DMS53 (cell line): ENCODE results near the gene DND1.
"Not testable (repeated sequence)": the region's sequence is repeated elsewhere in the genome, so short reads cannot be mapped to it uniquely, and the experiment has no call there.

Source experiments
- DNase-seq: peaks from one replicate; lab custom pipeline; 2025; lab: John Stamatoyannopoulos, UW

Gene DND1

GRCh38 chr5:140673187-140673976 lies at the start of gene DND1:
Gene DND1 (minus strand): TSS chr5:140673576. CDS start chr5:140673542, 34 bp downstream.
- no peak for DNase-seq

DNA sequence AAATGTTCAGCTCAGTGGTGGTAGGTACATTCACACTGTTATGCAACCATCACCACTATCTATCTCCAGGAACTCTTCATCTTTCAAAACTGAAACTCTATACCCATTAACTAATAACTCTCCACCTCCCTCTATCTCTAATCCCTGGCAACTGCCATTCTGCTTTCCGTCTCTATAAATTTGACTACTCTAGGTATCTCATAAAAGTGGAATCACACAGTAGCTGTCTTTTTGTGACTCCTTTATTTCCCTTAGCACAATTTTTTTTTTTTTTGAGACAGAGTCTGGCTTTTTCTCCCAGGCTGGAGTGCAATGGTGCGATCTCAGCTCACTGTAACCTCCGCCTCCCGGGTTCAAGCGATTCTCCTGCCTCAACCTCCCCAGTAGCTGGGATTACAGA lies 48.0 kb upstream of the DND1 start:
- DNase-seq, result peak; percentile 18

- peak; percentile 34 for DNase-seq
Observed at GRCh38 chr5:140720738-140721137, 47.4 kb upstream of the DND1 start.

DNA sequence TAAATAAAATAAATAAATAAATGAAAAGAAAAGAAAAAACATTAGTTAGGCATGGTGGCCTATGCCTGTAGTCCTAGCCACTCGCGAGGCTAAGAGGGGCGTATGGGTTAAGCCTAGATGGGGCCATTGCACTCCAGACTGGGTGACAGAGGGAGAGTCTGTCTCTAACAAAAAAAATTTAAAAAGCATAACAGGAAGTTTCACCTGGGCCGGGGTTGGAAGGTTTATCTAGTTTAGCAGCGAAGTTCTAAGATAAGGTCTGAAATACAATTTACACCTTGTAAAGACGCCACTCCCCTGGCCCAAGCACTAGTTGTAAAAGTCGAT lies 44.9 kb upstream of the DND1 start:
- no peak for DNase-seq

DNA sequence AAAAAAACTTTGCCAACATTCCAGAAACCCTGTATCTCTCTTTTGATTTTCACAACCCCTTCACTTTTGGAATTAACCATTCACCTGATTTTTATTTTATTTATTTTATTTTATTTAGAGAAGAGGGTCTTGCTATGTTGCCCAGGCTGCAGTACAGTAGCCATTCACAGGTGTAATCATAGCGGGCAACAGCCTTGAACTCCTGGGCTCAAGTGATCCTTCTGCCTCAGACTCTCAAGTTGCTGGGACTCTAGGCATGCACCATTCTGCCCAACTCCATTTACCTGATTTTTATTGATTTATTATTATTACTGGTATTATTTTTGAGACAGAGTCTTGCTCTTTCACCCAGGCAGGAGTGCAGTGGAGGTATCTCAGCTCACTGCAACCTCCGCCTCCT lies 42.9 kb upstream of the DND1 start:
- not testable (repeated sequence) for DNase-seq

GRCh38 chr5:140713562-140714094 lies 40.3 kb upstream of the DND1 start:
- peak; percentile 32 for DNase-seq

- DNase-seq, result no peak
Observed at GRCh38 chr5:140711794-140712193, 38.4 kb upstream of the DND1 start.

DNA sequence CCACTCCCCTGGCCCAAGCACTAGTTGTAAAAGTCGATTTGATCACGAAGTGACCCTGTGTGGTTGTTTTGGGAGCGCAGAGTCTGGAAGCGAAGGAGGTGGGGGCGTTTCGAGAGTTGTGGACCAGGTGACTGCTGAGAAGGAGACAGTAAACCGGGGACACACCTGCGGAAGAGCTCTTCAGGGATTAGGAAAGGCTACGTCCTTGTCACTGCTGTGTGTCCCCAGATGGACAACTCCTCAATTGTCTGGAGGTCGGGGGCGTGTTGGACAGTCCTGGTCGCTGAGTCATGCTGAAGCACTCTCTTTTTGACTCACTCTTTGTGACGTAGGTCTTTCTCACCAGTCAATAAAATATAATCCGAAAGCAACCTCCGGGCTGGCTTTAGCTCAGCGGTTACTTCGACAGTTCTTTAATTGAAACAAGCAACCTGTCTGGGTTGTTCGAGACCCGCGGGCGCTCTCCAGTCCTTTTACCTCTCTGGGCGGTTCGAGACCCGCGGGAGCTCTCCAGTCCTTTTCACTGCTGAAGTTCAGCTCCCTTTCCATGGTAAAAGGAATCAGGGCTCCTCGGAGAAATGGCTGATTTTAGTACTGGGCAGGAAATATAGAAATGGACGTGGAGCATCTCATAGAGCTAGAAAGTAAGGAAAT lies 37.6 kb upstream of the DND1 start:
- DNase-seq, result peak; percentile 99

GRCh38 chr5:140708787-140709186 lies 35.4 kb upstream of the DND1 start:
- DNase-seq, result peak; percentile 92

DNA sequence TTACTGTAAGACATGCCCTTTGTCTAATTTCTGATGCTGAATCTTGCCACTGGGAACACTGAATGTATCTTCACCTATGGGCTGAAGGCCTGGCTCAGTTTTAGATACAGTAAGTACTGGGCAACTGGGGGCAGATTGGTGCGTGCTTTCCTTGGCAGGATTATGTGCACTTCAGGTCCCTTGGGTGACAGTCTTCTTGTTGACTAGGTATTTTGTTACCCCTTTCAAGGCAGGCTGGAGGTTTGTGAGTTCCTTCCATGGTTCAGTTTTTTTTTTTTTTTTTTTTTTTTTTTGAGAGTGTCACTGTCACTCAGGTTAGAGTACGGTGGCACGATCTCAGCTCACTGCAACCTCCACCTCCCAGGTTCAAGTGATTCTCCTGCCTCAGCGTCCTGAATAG lies 34.4 kb upstream of the DND1 start:
- no peak for DNase-seq

GRCh38 chr5:140700177-140701144 lies 27.1 kb upstream of the DND1 start, which contains the start of gene ZMAT2:
Gene ZMAT2 (plus strand): TSS chr5:140700447. CDS start chr5:140700461, 14 bp downstream.
- DNase-seq, result peak; percentile 99

GRCh38 chr5:140696891-140697492 lies 23.6 kb upstream of the DND1 start:
- DNase-seq, result no peak

DNA sequence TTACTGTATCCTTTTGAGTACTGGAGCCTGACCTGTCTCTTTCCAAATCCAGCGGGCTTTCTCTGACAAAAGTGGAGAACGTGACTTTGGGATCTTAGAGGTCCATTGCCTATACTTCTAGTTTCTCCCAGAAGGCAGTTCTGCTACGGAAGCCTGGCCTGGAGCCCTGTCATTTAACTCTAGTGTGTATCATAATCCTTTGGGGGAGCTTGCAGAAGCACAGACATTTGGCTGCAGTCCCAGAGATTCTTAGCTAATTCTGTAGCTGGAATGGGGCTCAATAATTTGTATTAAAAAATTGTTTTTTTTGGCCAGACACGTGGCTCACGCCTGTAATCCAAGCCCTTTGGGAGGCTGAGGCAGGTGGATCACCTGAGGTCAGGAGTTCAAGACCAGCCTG lies 20.9 kb upstream of the DND1 start:
- DNase-seq, result no peak

DNA sequence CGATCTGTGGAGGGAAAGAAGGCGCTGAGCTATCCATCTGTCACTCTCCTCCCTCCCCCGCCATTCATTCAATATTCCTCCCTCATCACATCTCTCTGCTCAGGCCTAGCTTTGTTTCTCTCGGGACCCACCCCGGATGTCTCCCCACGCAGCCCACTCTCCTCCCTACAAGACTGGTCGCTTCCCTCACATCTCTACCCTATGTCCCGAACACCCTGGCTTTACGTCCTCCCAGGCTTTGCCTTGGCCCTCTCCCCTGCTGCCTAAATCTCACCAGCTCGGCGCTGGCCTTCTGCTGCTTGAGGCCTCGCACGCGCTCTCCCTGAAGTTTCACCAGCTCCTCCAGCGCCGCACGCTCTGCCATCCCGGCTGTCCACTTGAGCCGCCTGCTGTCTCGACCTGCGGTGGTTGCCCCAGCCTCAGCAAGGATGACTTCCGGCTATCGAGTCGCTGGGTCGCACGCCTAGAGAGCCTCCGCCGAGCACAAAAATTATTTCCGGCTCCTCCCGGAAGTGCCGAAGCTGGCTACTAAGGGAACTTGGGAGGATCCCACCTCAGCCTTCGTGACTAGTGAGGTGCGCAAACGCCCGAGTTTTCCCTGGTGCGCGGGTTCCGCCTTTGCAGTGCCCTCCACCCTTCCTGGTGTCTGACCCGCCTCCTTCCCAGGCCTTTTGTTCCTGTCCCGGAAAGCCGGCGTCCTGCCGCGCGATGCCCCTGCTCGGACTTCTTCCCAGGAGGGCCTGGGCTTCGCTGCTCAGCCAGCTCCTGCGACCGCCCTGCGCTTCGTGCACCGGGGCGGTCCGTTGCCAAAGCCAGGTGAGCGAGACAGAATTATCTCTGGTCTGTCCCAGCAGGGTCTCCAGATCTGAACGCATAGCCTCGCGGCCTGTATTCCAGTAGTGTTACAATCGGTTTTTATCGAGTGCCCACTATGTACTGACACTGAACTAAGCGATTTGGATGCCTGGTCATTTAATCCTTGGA lies 17.9 kb upstream of the DND1 start, which contains the start of the genes HARS1 and HARS2:
HARS1 (minus strand) TSS at position 430 of the 984 bp plus-strand sequence; CDS start at position 364, 66 bp downstream.
HARS2 (plus strand) TSS at position 515 of the 984 bp plus-strand sequence; CDS start at position 709, 194 bp downstream.
- peak; percentile 99 for DNase-seq

DNA sequence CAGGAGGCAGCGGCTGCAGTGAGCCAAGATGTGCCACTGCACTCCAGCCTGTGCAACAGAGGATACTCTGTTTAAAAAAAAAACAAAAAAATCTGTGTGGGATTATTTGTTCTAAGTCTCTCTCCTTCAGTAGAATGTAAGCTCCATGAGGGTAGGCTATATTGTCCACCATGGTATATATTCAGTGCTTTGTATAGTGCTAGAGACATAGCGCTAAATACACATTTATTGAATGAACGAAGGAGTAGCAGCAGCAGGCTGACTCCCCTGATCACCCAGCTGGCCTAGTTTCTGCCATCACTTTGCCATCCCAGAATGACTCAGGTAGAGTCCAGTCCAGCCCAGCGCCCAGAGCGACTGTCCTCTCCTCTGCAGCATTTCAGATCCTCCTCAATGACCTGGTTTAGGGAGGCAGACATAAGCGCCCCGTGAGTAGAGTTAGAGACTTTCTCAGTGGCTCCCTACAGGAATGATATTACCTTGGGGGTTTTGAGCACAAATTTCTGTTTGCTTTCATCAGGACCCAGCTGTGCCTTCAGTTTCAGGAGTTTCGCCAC lies 17.1 kb upstream of the DND1 start:
- DNase-seq, result peak; percentile 63

DNA sequence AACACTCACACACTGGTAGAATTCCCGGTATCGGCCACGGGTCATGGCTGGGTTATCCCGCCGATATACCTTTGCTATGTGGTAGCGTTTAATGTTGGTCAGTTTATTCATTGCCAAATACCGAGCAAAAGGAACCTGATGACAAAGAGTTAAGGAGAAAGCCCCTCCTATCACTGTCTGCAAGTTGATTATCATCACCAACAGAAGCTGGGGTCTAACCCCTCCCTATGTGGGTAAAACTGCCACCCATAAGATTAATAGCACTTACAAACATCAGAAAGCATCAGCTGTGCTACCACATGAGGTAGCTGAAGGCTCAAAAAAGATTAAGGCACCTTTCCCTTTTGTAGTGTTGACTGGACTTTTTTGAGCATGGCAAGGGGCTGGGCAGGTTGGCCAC lies 5.6 kb upstream of the DND1 start:
- no peak for DNase-seq

DNA sequence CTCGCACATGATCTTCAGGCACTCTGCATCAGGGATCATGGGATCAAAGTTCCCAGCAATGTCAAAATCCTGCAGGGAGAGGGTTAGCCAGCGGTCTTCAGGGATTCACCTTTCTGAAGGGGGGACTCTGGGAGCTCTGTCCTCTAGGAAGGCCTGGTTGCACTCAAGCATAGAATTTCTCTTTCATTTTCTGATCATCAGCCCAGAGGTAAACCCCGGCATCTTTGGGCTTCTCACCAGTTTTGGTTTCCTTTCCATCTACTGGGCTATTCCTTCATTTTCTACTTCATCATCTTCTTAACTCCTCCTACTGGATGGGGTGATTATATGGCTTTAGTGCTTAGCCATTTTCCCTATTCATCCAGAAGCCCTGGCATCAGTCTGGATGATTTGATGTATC lies 4.6 kb upstream of the DND1 start:
- no peak for DNase-seq

DNA sequence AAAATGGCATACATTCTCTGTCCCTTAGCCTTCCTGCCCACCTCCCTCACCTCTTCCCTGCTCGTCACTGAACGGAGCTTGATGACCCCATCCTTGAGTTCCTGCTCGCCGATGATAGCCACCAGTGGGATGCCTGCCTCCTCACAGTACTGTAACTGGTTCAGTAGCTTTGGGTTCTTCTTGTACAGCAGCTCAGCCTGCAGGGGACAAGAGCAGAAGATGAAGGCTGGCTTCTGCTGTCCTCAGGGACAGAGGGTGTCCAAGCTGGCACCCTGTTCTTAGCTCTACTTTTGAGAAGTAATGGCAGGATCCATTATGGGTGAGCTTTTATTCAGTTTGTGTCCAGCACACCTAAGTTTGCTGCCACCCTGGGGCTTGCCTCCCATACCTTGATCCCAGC lies 1.3 kb upstream of the DND1 start:
- no peak for DNase-seq

DNA sequence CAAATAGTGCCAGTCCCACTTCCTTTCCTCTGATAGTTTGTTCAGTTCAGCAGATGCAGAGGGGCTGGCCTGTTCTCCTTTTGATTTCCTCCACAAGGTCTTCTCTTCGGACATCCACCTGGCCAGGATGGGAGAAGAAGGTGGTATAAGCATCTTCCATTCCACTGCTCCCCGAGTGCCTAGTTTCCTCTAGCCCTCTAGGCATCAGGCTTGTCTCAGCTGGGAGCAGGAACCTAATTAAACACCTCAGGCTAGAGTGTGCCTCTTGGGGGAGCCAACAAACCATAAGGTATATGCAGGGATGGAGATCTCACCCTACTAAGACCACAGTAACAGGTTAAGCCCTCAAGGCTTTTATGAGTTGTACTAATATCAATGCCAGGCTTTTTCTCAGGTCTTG lies 835 bp upstream of the DND1 start:
- DNase-seq, result peak; percentile 27
